Gastroesophageal sphincter (tissue), 3 donors: Measurements from ENCODE around the gene VWA5B2.

Experiments
- EP300 ChIP-seq: sonication (generic); formaldehyde crosslinking; IDR thresholded peaks from one replicate; pipeline ENCODE4 v1.6.1; 2017; ENCODE audit warnings: antibody characterized with exemption, mild to moderate bottlenecking
- POLR2A ChIP-seq, 2 donors: fragments of 450-650 bp; IDR thresholded peaks; one replicate each; pipeline ENCODE4 v1.6.1; 2017; ENCODE audit warnings: antibody characterized with exemption in 2 of 2, mild to moderate bottlenecking in 2 of 2, moderate library complexity in 1 of 2
- POLR2AphosphoS5 ChIP-seq: sonication (generic); formaldehyde crosslinking; IDR thresholded peaks from one replicate; pipeline ENCODE4 v1.6.1; 2017; ENCODE audit warnings: antibody characterized with exemption
- TF ChIP-seq, protein P1 (sequence below), 4 experiments: fragments of 200-600 bp in 2 of 4; fragments of 450-650 bp in 2 of 4; sonication (generic) in 1 of 4; IDR thresholded peaks; one replicate each; pipeline ENCODE4 v1.5.1; 2017 to 2019; ENCODE audit warnings: antibody characterized with exemption in 4 of 4, mild to moderate bottlenecking in 2 of 4, moderate library complexity in 2 of 4

DNA sequence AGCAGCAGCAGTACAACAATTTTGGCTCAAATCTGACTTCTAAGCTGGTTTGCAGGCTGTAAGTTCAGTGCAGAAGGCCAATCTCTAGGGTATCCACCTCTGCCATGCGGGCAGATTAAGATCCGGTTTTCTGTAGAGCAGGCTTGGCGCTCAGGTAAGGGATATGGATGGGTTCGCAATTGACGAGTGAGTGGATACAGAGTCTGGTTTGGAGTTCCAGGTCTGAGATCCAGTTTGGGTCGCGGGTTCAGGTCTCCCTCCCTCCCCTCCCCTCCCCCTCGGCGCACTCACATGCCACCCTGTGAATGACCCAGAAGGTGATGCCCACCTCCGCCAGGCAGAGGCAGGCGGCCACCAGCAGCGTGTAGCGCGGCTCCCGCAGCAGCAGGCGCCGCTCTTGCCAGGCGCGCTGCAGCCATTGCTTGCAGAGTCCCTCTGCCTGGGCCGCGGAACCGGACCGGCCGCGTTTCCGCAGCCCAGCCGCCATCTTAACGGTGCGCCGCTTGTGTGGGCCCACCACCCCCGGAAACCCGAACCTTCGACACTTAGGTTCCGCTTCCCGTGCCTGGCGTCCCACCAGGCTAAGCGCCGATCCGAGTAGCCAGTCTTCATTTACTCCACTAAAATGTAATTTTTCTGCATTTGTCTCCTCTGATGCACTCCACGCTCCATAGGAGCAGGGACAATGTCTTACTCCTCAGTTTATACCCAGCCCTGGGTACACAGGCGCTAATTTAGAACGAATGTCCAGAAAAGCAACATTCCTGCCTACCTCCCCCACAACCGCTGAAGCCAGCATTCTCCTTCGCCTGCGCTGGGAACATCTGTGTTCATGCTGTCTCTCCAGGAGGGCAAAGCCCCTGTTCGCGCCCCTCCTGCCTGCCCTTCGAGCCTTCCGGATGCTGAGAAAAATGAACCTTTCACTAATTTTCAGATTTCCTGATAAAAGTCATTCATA, 19.3 kb downstream of the VWA5B2 start, which contains the start of gene ALG3:
- TF ChIP-seq, protein P1, sequence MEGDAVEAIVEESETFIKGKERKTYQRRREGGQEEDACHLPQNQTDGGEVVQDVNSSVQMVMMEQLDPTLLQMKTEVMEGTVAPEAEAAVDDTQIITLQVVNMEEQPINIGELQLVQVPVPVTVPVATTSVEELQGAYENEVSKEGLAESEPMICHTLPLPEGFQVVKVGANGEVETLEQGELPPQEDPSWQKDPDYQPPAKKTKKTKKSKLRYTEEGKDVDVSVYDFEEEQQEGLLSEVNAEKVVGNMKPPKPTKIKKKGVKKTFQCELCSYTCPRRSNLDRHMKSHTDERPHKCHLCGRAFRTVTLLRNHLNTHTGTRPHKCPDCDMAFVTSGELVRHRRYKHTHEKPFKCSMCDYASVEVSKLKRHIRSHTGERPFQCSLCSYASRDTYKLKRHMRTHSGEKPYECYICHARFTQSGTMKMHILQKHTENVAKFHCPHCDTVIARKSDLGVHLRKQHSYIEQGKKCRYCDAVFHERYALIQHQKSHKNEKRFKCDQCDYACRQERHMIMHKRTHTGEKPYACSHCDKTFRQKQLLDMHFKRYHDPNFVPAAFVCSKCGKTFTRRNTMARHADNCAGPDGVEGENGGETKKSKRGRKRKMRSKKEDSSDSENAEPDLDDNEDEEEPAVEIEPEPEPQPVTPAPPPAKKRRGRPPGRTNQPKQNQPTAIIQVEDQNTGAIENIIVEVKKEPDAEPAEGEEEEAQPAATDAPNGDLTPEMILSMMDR (IDR thresholded peaks at IDR 0.05): peak in 1 of 4 experiments; percentile 27
- TF ChIP-seq POLR2A (IDR thresholded peaks at IDR 0.05) (peak; percentile 48 to 56), EP300 (no peak), POLR2AphosphoS5 (peak; percentile 73)
